ENCODE data around the gene GALNT1.
A peak's percentile ranks its signal among the peaks of the same experiment; 100 is the strongest.

GALNT1 gene

GRCh38 chr18:35619464-35619863 lies 37.9 kb downstream of the GALNT1 start:
- DNase-seq = no peak

- DNase-seq = peak; percentile 64
Measured at GRCh38 chr18:35619941-35620340, 38.4 kb downstream of the GALNT1 start.

- no peak for DNase-seq
Measured at GRCh38 chr18:35620765-35621164, 39.2 kb downstream of the GALNT1 start.

GRCh38 chr18:35623255-35623654 lies 41.7 kb downstream of the GALNT1 start:
- DNase-seq = peak; percentile 16

GRCh38 chr18:35624146-35624545 lies 42.6 kb downstream of the GALNT1 start:
- peak; percentile 28 for DNase-seq

- DNase-seq = no peak
Measured at GRCh38 chr18:35625232-35625631, 43.7 kb downstream of the GALNT1 start.

DNA sequence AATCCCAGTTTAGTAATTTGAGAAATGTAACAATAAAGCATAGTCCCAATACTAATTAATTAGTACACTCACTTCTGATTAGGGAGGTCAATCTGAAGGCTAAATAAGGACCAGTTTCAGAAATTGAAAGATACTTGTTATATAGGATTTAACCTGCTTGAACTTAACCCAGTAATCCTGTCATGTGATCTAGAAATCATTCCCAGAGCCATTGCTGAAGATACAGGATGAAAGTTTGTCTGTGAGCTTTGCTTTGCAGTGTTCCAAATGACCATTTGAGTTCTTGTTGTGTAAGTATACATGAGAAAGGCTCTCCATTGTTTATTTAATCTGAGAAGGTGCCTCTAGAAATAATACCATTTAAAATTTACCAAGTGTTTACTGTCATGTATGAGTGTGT lies 52.2 kb downstream of the GALNT1 start:
- no peak for DNase-seq

GRCh38 chr18:35634323-35634722 lies 52.8 kb downstream of the GALNT1 start:
- no peak for DNase-seq

- no peak for DNase-seq
Measured at GRCh38 chr18:35635170-35635569, 53.6 kb downstream of the GALNT1 start.

DNA sequence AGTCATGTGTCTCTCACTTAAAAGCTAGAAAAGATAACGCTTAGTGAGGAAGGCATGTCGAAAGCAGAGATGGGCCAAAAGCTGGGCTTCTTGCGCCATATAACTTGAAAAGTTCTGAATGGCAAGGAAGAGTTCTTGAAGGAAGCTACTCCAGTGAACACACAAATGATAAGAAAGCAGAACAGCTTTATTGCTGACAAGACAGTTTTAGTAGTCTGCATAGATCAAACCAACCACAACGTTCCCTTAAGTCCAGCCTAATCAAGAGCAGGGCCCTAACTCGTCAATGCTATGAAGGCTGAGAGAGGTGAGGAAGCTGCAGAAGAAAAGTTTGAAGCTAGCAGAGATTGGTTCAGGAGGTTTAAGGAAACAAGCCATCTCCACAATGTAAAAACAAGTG lies 55.7 kb downstream of the GALNT1 start:
- DNase-seq = no peak

GRCh38 chr18:35639296-35639695 lies 57.8 kb downstream of the GALNT1 start:
- DNase-seq = no peak

DNA sequence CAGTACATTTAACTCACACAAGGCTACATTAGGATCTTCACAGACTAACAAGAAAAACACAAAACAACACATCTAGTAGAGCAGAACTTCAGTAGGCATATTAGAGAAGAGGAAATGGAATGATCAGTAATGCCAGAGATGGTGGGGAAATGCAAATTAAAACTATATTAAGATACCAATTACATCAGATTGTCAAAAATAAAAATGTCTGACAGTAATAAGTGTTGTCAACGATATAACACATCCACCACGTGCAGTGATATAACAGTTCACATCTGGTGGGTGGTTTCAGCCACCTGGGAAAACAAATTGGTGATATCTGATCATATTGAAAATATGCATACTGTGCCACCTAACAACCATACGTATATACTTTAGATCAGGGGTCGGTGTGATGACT lies 59.9 kb downstream of the GALNT1 start:
- no peak for DNase-seq

GRCh38 chr18:35641916-35642315 lies 60.4 kb downstream of the GALNT1 start:
- DNase-seq = no peak

DNA sequence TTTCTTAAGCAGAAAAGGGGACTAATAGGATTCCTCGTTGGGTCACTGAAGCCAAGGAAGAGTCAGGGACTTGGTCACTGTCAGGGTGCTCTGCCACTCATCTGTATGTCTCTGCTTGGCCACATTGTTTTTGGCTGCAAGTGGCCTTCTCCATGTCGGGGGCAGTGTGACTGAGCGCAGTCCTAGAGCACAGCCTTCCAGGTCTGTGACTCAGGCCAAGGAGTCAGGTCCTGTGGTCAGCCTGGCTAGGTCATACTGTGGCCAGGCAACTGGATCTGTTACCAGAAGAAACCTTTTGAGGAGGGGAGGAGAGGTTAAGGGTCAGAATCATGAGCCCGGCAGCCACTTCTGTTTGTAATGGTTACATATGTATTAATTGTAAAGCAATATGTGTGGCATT lies 61.3 kb downstream of the GALNT1 start:
- DNase-seq = no peak

- no peak for DNase-seq
Measured at GRCh38 chr18:35646449-35646848, 64.9 kb downstream of the GALNT1 start.

- DNase-seq = no peak
Measured at GRCh38 chr18:35653392-35654135, 72.0 kb downstream of the GALNT1 start.

DNA sequence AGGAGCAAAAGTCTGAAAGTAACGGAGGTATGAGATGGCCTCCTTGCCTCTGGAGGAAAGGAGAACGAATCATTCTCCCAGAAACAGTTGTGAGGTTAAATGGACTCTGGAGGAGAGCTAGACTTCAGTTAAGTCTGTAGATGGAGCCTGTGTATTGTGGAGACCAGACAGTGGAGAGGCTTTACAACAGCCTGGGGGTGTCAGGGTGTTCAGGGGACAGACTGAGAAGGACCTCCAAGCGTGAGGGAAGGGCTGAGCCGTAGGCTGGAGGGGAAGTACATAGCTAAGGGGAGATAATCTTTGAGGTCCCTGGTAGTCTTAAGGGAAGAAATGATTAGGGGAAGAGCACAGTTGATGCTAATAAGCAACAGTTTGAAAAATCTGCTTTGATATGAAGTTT lies 76.6 kb downstream of the GALNT1 start:
- no peak for DNase-seq

GRCh38 chr18:35661483-35662146 lies 80.1 kb downstream of the GALNT1 start:
- DNase-seq = peak; percentile 33

GRCh38 chr18:35662293-35663062 lies 80.9 kb downstream of the GALNT1 start:
- no peak for DNase-seq

GRCh38 chr18:35671966-35672603 lies 90.5 kb downstream of the GALNT1 start:
- DNase-seq = no peak

- DNase-seq = no peak
Measured at GRCh38 chr18:35672897-35673296, 91.4 kb downstream of the GALNT1 start.

- DNase-seq = no peak
Measured at GRCh38 chr18:35673682-35674081, 92.1 kb downstream of the GALNT1 start.

DNA sequence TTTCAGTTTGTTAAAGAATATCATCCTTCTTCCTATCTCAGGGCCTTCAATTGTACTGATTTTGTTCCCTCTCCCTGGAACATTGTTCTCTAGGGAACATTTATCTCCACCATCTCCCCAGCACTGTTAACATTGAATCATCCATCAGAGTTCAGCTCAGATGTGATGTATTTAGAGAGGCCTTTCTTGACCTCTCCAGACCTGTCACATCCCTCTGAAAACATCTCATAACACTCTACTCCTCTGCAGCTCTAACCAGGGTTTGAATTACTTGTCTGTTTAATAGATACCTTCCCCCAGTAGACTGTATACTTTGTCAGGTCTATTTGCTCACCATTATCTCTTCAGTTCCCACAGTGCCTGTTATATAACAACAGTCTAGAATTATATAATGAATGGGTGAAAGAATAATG lies 98.6 kb downstream of the GALNT1 start:
- no peak for DNase-seq
